ENCODE data around the gene EIF4G1. TPM values are rescaled to one million over a fixed set of nuclear protein-coding genes. Genes with fewer than 3 reads are reported as not detected.
A peak's percentile ranks its signal among the peaks of the same experiment; 100 is the strongest.
"Not testable (repeated sequence)": the region's sequence is repeated elsewhere in the genome, so short reads cannot be mapped to it uniquely, and the experiment has no call there.

Gene EIF4G1
- total RNA-seq (100 to 1,000 TPM; 132 to 139 TPM), polyA plus RNA-seq (ENCODE audit: insufficient read length in 2 of 2) (100 to 1,000 TPM; 187 TPM)
- long read RNA-seq, donor 1, partial matches to known transcripts, result 6 of 8 reads
- long read RNA-seq, donor 1, other reads (novel, unspliced or antisense), result 0 of 8 reads
- long read RNA-seq, donor 2, partial matches to known transcripts, result 0 of 1 reads
- long read RNA-seq, donor 2, other reads (novel, unspliced or antisense), result 0 of 1 reads
- long read RNA-seq, donor 3, partial matches to known transcripts, result 0 of 5 reads
- long read RNA-seq, donor 3, other reads (novel, unspliced or antisense), result 0 of 5 reads
- long read RNA-seq, donor 4, partial matches to known transcripts, result 21 of 23 reads
- long read RNA-seq, donor 4, other reads (novel, unspliced or antisense), result 0 of 23 reads

GRCh38 chr3:184314363-184314699 is at the start of gene EIF4G1:
TSS of gene EIF4G1 (plus strand) at chr3:184314606. CDS start at chr3:184315797, 1,191 bp downstream.
- H3K4me1 ChIP-seq (ENCODE audit: control insufficient read depth, insufficient read depth, low read length), result peaks cover 26% of the 10 kb centered on the region
- peak within 1 kb of the TSS; percentile 77 for H3K4me3 ChIP-seq (ENCODE audit: low read depth, low read length)
- under 1% methylated on average over 32 of the region's 40 CpGs for WGBS (ENCODE audit: insufficient coverage)
- no peaks in the 10 kb centered on the region for H3K9me3 ChIP-seq (ENCODE audit: control insufficient read depth, insufficient read depth, low read length)
- H3K27ac ChIP-seq (ENCODE audit: low read depth, low read length), result peak within 1 kb of the TSS; percentile 87
- H3K36me3 ChIP-seq (ENCODE audit: control insufficient read depth, insufficient read depth, low read length), result peaks cover 37% of the 10 kb centered on the region
- H3K27me3 ChIP-seq (ENCODE audit: control insufficient read depth, insufficient read depth, low read length), result no peaks in the 10 kb centered on the region
- peak; percentile 77 to 97 (median 88) for DNase-seq (ENCODE audit: low read depth in 4 of 6, low spot score in 6 of 6)

GRCh38 chr3:184267249-184267648 is 47.2 kb upstream of the EIF4G1 start:
- H3K4me3 ChIP-seq (ENCODE audit: low read depth, low read length); DNase-seq (ENCODE audit: low read depth in 4 of 6, low spot score in 6 of 6); H3K27me3 ChIP-seq (ENCODE audit: control insufficient read depth, insufficient read depth, low read length); H3K4me1 ChIP-seq (ENCODE audit: control insufficient read depth, insufficient read depth, low read length); H3K27ac ChIP-seq (ENCODE audit: low read depth, low read length); H3K9me3 ChIP-seq (ENCODE audit: control insufficient read depth, insufficient read depth, low read length); H3K36me3 ChIP-seq (ENCODE audit: control insufficient read depth, insufficient read depth, low read length): not testable (repeated sequence)
- no CpG with 5 or more reads among the region's 1 CpG for WGBS (ENCODE audit: insufficient coverage)

- Histone ChIP-seq H3K4me3 (ENCODE audit: low read depth, low read length) (no peak overlapping the region), H3K4me1 (ENCODE audit: control insufficient read depth, insufficient read depth, low read length) (peaks cover 18% of the 10 kb centered on the region), H3K9me3 (ENCODE audit: control insufficient read depth, insufficient read depth, low read length) (no peaks in the 10 kb centered on the region), H3K36me3 (ENCODE audit: control insufficient read depth, insufficient read depth, low read length) (peaks cover 1% of the 10 kb centered on the region), H3K27ac (ENCODE audit: low read depth, low read length) (no peak overlapping the region), H3K27me3 (ENCODE audit: control insufficient read depth, insufficient read depth, low read length) (peaks cover 24% of the 10 kb centered on the region)
- 60% methylated on average over 1 of the region's 1 CpG for WGBS (ENCODE audit: insufficient coverage)
- no peak for DNase-seq (ENCODE audit: low read depth in 4 of 6, low spot score in 6 of 6)
Observed at GRCh38 chr3:184272269-184272668, 42.1 kb upstream of the EIF4G1 start.

GRCh38 chr3:184275381-184275701 is 39.1 kb upstream of the EIF4G1 start:
- Histone ChIP-seq H3K27me3 (ENCODE audit: control insufficient read depth, insufficient read depth, low read length) (peaks cover 27% of the 10 kb centered on the region), H3K4me1 (ENCODE audit: control insufficient read depth, insufficient read depth, low read length) (peaks cover 18% of the 10 kb centered on the region), H3K36me3 (ENCODE audit: control insufficient read depth, insufficient read depth, low read length) (peaks cover 4% of the 10 kb centered on the region), H3K4me3 (ENCODE audit: low read depth, low read length) (no peak overlapping the region), H3K27ac (ENCODE audit: low read depth, low read length) (no peak overlapping the region), H3K9me3 (ENCODE audit: control insufficient read depth, insufficient read depth, low read length) (no peaks in the 10 kb centered on the region)
- peak in 1 of 6 donors; percentile 9 for DNase-seq (ENCODE audit: low read depth in 4 of 6, low spot score in 6 of 6)
- WGBS (ENCODE audit: insufficient coverage), result 64% methylated on average over 12 of the region's 12 CpGs

- H3K27me3 ChIP-seq (ENCODE audit: control insufficient read depth, insufficient read depth, low read length), result peaks cover 27% of the 10 kb centered on the region
- H3K27ac ChIP-seq (ENCODE audit: low read depth, low read length), result no peak within 1 kb of the TSS
- no peak within 1 kb of the TSS for H3K4me3 ChIP-seq (ENCODE audit: low read depth, low read length)
- H3K9me3 ChIP-seq (ENCODE audit: control insufficient read depth, insufficient read depth, low read length), result no peaks in the 10 kb centered on the region
- DNase-seq (ENCODE audit: low read depth in 4 of 6, low spot score in 6 of 6), result peak in 2 of 6 donors; percentile 32 to 38
- 12% methylated on average over 58 of the region's 65 CpGs for WGBS (ENCODE audit: insufficient coverage)
- H3K4me1 ChIP-seq (ENCODE audit: control insufficient read depth, insufficient read depth, low read length), result peaks cover 18% of the 10 kb centered on the region
- peaks cover 5% of the 10 kb centered on the region for H3K36me3 ChIP-seq (ENCODE audit: control insufficient read depth, insufficient read depth, low read length)
Observed at GRCh38 chr3:184275961-184276910, 38.2 kb upstream of the EIF4G1 start, which contains the start of gene ECE2. TSS of gene ECE2 (plus strand) at chr3:184276022. CDS start at chr3:184276154, 132 bp downstream.

GRCh38 chr3:184277366-184277765 is 37.0 kb upstream of the EIF4G1 start:
- no peak for DNase-seq (ENCODE audit: low read depth in 4 of 6, low spot score in 6 of 6)
- Histone ChIP-seq H3K27ac (ENCODE audit: low read depth, low read length) (no peak overlapping the region), H3K4me3 (ENCODE audit: low read depth, low read length) (no peak overlapping the region), H3K9me3 (ENCODE audit: control insufficient read depth, insufficient read depth, low read length) (no peaks in the 10 kb centered on the region), H3K36me3 (ENCODE audit: control insufficient read depth, insufficient read depth, low read length) (peaks cover 5% of the 10 kb centered on the region), H3K4me1 (ENCODE audit: control insufficient read depth, insufficient read depth, low read length) (peaks cover 18% of the 10 kb centered on the region), H3K27me3 (ENCODE audit: control insufficient read depth, insufficient read depth, low read length) (peaks cover 27% of the 10 kb centered on the region)
- WGBS (ENCODE audit: insufficient coverage), result 86% methylated on average over 6 of the region's 6 CpGs

GRCh38 chr3:184282941-184283340 is 31.5 kb upstream of the EIF4G1 start:
- Histone ChIP-seq H3K4me1 (ENCODE audit: control insufficient read depth, insufficient read depth, low read length) (peaks cover 7% of the 10 kb centered on the region), H3K9me3 (ENCODE audit: control insufficient read depth, insufficient read depth, low read length) (no peaks in the 10 kb centered on the region), H3K27ac (ENCODE audit: low read depth, low read length) (no peak overlapping the region), H3K36me3 (ENCODE audit: control insufficient read depth, insufficient read depth, low read length) (peaks cover 2% of the 10 kb centered on the region), H3K27me3 (ENCODE audit: control insufficient read depth, insufficient read depth, low read length) (no peaks in the 10 kb centered on the region), H3K4me3 (ENCODE audit: low read depth, low read length) (no peak overlapping the region)
- no peak for DNase-seq (ENCODE audit: low read depth in 4 of 6, low spot score in 6 of 6)
- WGBS (ENCODE audit: insufficient coverage), result 83% methylated on average over 1 of the region's 4 CpGs

- Histone ChIP-seq H3K36me3 (ENCODE audit: control insufficient read depth, insufficient read depth, low read length) (peaks cover 2% of the 10 kb centered on the region), H3K27me3 (ENCODE audit: control insufficient read depth, insufficient read depth, low read length) (no peaks in the 10 kb centered on the region), H3K9me3 (ENCODE audit: control insufficient read depth, insufficient read depth, low read length) (no peaks in the 10 kb centered on the region), H3K4me3 (ENCODE audit: low read depth, low read length) (no peak overlapping the region), H3K4me1 (ENCODE audit: control insufficient read depth, insufficient read depth, low read length) (peaks cover 7% of the 10 kb centered on the region), H3K27ac (ENCODE audit: low read depth, low read length) (no peak overlapping the region)
- DNase-seq (ENCODE audit: low read depth in 4 of 6, low spot score in 6 of 6), result no peak
- WGBS (ENCODE audit: insufficient coverage), result 95% methylated on average over 8 of the region's 8 CpGs
Observed at GRCh38 chr3:184283681-184284080, 30.7 kb upstream of the EIF4G1 start.

GRCh38 chr3:184284696-184285095 is 29.7 kb upstream of the EIF4G1 start:
- no peak overlapping the region for H3K4me3 ChIP-seq (ENCODE audit: low read depth, low read length)
- peaks cover 2% of the 10 kb centered on the region for H3K36me3 ChIP-seq (ENCODE audit: control insufficient read depth, insufficient read depth, low read length)
- H3K4me1 ChIP-seq (ENCODE audit: control insufficient read depth, insufficient read depth, low read length), result peaks cover 7% of the 10 kb centered on the region
- peak in 5 of 6 donors; percentile 56 to 94 (median 71) for DNase-seq (ENCODE audit: low read depth in 4 of 6, low spot score in 6 of 6)
- peaks cover 3% of the 10 kb centered on the region for H3K27me3 ChIP-seq (ENCODE audit: control insufficient read depth, insufficient read depth, low read length)
- 10% methylated on average over 4 of the region's 4 CpGs for WGBS (ENCODE audit: insufficient coverage)
- H3K9me3 ChIP-seq (ENCODE audit: control insufficient read depth, insufficient read depth, low read length), result no peaks in the 10 kb centered on the region
- H3K27ac ChIP-seq (ENCODE audit: low read depth, low read length), result no peak overlapping the region

Measured in spinal cord (tissue), 10 donors.